HS-5 (cell line): ENCODE measurements around the gene MTA1.

Experiments used
- DNase-seq: peaks from one replicate; pipeline ENCODE4 v3.0.0-alpha.2; 2012; ENCODE audit warnings: low read depth

Gene MTA1

GRCh38 chr14:105465209-105466031, 45.8 kb downstream of the MTA1 start:
- no peak for DNase-seq

- DNase-seq: no peak
Observed at GRCh38 chr14:105466531-105467248, 47.1 kb downstream of the MTA1 start.

- no peak for DNase-seq
Observed at GRCh38 chr14:105467249-105467941, 47.8 kb downstream of the MTA1 start.

- DNase-seq: no peak
Observed at GRCh38 chr14:105467942-105468471, 48.4 kb downstream of the MTA1 start.

- no peak for DNase-seq
Observed at GRCh38 chr14:105468621-105469241, 49.1 kb downstream of the MTA1 start.

GRCh38 chr14:105469456-105470349, 50.1 kb downstream of the MTA1 start:
- DNase-seq: no peak

- DNase-seq: no peak
Observed at GRCh38 chr14:105470350-105471296, 51.0 kb downstream of the MTA1 start.

- no peak for DNase-seq
Observed at GRCh38 chr14:105471297-105471821, 51.7 kb downstream of the MTA1 start.

- DNase-seq: no peak
Observed at GRCh38 chr14:105471823-105472485, 52.3 kb downstream of the MTA1 start.

GRCh38 chr14:105472486-105472991, 52.9 kb downstream of the MTA1 start:
- DNase-seq: no peak

GRCh38 chr14:105473033-105473676, 53.5 kb downstream of the MTA1 start:
- DNase-seq: no peak

GRCh38 chr14:105473677-105474482, 54.3 kb downstream of the MTA1 start:
- peak; percentile 22 for DNase-seq

- no peak for DNase-seq
Observed at GRCh38 chr14:105474483-105475268, 55.0 kb downstream of the MTA1 start, which contains the start of gene CRIP2. TSS of gene CRIP2 (plus strand) at chr14:105474821. CDS start at chr14:105474863, 42 bp downstream.

- no peak for DNase-seq
Observed at GRCh38 chr14:105475269-105476096, 55.9 kb downstream of the MTA1 start.

GRCh38 chr14:105476097-105476830, 56.6 kb downstream of the MTA1 start:
- no peak for DNase-seq
